NCI-H187 (cell line): ENCODE results near the gene RAB37.

Experiments used
- DNase-seq, 2 experiments: peaks; one replicate each; lab custom pipeline; 2025; lab: John Stamatoyannopoulos, UW

Gene RAB37

DNA sequence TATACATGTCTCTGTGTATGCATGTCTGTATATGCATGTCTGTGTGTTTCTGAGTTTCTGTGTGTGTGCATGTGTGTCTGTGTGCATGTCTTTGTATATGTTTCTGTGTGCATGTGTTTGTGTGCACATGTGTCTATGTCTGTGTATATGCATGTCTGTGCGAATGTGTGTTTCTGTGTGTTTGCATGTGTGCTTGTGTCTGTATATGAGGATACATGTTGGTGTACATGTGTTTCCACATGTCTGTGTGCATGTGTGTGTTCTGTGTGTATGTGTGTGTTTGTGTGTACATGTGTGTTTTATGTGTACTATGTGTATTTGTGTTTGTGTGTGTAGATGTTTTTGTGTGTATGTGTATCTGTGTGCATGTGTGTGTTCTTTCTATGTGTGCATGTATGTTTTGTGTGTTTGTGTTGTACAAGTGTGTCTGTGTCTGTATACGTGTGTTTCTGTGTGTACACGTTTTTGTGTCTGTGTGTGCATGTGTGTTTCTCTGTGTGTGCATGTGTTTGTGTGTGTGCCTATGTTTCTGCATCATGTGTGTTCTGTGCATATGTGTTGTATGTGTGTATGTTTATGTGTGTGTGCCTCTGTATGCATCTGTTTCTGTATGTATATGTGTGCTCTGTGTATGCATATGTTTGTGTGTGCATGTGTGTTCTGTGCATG, 8.9 kb upstream of the RAB37 start:
- no peak for DNase-seq

DNA sequence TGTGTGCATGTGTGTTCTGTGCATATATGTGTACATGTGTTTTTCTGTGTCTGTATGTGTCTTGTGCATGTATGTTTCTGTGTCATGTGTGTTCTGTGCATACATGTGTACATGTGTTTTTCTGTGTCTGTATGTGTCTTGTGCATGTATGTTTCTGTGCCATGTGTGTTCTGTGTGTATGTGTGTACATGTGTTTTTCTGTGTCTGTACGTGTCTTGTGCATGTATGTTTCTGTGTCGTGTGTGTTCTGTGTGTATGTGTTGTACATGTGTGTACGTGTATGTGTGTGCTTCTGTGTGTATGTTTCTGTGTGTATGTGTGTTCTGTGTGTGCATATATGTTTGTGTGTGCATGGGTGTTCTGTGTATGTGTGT, 8.4 kb upstream of the RAB37 start:
- DNase-seq, result no peak

DNA sequence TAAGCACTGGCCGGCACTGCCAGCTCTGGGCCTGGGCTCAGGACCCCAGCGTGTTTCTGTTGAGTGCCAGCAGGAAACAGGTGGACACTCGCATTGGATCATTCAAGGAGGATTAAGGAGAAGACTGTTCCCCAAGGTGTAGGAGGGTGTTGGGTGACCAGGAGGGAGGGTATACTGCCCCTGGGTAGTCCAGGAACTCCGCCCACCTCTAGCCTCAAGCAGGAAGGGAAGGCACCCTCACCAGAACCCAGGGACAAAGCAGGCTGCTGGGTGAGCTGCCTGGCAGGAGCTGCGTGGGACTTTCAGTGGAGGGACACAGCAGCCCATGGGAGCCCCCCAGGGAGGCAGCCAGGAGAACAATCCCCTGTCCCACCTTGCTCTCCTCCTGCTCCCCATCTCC, 7.7 kb upstream of the RAB37 start:
- no peak for DNase-seq

DNA sequence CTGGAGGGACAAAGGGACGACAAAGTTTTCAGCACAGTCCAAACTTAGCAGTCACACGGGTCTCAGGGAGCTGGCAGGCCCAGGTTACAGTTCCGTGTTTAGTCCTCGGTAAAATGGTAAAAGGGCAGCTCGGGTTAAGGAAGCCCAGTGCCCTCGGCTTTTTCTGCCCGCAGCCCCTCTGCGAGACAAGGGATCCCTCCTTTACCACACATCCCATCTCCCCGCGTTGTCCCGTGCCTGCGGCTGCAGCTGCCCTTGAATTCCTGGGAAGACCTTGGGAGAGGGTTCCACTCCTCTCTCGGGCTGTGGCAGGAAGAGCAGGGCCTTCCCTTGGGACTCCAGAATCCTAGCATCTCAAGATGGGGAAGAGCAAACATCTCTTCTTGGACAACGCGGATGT, 7.2 kb upstream of the RAB37 start:
- no peak for DNase-seq

DNA sequence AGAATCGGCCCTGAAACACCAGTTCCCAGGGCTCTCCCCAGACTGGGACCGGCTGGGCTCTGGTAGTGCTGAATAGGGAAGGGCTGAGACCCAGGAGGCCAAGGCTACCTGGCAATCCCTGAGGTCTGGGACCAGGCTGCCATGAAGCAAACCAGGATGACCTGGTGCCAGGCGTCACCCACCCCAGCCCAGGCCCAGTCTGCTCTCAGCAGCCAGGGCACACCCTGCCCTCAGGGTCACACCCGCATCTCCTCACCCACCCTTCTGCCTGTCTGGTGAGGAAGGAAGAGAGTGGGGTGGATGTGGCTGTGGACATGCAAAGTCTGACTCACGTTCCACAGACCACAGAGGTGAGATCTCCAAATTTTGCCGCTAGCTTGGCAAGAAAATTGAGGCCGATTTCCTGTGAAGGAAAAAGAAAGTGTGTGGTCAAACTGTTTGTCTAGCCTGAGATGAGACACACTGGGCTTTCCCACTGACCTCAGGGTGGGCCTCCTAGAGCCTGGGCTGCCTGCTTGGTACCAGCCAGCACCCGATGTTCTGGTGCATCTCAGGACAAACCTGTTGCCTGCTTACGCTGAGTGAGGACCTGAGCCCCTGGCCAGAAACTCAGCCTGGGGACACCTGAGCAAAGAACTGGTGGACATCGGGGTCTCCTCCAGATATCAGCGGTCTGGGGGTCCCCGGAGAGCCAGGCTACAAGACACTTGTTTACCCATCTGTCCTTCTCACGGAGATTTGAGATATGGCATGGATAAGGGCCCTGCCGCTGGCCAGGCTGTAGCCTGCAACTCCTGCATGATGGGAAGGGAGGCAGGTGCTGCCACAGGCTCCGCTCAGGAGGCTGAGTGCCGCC, 6.3 kb upstream of the RAB37 start:
- no peak for DNase-seq

DNA sequence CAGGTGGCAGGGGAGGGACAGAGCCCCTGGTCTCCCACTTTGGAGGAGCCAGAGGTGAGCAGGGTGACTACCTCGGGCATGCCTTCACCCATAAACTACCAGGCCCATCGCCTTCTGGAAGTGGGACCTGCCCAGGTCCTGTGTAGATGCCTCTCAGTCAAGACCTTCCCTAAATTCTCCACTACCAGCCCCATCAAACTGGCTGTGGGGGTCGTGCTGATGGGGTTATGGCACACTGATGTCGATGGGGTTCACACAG, 5.8 kb upstream of the RAB37 start:
- DNase-seq, result no peak

DNA sequence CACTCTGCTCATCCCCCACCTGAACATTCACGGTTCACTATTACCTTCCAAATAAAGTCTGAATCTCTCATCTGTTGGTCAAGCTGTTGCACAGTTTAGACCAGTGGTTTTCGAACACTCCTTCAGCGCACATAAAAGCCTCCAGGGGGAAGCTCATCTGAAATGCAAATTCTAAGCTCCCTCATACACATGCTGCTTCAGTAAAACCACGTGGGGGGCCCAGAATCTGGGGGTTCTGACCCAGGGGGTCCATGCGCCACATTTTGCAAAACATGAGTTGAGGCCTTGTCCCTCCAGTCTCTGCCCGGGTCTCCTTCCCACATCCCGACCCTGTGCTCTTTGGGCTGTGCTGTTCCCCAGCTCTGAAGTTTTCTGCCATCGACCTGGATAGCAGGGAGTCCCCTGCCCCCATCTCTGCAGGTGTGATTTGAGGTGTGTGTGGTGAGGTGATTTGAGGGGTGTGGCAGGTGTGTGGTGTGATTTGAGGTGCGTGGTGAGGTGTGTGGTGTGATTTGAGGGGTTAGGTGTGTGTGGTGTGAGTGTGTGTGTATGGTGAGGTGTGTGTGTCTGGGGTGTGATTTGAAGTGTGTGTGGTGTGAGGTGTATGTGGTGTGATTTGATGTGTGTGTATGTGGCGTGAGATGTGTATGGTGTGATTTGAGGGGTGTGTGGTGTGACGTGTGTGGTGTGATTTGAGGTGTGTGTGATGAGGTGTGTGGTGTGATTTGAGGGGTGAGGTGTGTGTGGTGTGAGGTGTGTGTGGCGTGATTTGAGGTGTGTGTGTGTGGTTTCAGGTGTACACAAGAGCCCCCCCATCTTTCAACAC, 4.8 kb upstream of the RAB37 start:
- no peak for DNase-seq

DNA sequence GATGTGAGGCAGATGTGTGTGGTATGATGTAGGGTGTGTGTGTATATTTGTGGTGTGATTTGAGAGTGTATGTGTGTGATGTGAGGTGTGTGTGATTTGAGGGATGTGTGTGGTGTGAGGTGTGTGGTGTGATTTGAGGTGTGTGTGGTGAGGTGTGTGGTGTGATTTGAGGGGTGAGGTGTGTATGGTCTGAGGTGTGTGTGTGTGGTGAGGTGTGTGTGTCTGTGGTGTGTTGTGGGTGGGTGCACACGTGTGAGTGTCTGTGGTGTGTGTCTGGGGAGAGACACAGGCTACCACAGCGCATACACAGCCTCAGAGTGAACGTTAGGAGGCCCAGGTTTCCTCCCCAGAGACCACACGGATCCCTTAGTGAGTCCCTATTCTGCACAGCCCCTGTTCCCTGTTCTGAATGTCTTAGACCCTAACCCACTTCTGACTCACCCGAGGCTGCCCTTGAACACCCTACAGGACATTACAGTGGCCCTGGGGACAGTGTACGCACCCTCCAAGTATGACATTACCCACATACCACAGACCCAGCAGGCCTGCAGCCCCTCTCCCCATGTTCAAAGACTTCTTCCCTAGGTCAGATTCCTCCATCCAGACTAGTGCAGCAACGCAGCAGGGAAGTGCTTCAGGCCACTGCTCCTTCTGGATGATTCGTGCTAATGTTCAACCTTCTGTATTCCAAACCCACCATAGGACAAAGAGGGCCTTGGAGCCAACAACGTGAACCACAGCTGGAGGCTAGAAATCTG, 3.5 kb upstream of the RAB37 start:
- DNase-seq, result no peak

DNA sequence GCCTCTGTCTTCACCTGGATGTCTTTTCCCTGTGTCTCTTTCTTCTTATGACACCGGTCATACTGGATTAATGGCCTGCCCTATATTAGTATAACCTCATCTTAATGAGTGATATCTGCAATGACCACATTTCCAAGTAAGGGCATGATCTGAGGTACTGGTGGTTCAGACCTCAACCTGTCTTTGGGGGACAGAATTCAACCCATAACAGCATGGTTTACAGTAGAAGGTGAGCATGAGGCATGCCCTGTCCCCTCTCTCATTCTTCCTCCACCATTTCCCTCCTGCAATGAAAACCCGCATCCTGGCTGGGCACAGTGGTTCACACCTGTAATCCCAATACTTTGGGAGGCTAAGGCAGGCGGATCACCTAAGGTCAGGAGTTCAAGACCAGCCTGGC, 2.8 kb upstream of the RAB37 start:
- no peak for DNase-seq

DNA sequence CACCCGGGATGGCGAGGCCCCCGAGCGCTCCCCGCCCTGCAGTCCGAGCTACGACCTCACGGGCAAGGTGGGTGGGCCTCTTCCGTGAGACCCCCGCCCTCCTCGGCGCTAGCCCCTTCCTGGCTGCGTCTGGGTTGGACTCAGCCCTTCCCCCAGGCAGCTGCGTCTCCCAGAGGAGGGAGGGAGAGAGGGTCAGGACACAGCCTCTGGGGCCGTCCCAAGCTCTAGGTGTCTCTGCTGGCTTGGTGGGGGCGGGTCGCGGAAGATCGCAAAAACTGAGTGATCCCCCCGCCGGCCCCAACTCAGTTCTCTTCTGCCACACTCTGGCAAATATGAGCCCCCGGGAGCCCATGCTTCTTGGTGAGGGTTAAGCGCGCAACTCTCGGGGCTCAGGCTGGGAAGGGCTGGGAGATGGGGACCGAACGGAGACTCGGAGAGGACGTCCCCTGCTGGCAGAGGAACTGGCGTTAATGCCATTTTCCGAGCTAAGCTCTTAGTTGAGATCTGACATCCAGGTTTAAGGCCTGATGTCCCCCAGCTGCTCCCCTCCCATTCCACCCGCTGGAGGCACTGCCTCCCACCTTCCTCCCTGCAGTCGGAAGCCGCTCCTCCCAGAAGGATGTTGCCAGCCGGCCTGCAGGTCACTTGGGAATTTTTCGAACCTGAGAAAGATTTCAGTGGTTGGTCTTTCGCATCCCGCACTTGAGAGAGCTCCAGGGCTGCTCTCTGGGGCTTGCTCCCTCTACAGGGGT, 419 bp downstream of the RAB37 start:
- DNase-seq, result no peak

DNA sequence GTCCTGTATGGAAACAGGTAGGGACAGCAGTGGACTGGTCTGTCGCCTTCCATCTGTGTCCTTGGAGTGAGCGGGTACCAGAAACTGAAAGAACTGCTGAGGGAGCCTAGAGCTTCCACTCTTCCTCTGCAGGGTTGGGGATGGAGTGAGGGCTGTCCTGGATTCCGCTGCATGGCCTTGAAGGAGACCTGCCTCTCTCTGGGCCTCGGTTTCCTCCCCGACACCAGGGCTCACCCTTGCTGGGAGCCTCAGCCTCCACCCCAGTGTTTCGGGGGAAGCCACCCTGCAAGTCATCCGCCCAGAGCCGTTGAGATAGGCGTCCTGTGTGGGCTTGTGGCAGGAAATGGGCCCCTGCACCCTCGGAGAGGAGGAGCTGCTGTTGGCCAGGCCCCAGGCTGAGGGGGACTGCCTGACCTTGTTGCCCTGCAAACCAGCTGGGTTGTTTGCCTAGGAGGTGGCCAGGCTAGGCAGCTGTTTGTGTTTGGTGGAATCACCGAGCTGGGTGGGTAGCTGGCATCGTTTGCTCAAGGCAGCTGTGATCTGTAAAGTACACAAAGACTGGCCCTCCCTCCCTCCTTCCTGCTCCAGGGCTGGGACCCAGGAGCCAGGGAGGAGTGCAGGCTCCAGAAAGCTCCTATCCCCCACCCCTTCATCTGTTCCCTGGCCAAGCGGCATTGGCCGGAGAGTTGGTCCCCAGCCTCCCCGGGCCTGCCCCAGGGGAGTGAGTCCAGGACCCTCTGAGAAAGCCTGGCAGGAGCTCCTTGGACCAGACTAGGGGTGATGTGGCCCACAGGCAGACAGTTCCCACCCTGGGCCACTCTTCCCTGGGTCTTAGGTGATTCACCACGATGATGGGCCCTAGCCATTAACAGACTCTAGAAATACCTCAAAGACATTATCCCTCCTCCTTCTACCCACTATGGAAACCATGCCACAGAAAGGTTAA, 1.3 kb downstream of the RAB37 start:
- DNase-seq, result no peak

DNA sequence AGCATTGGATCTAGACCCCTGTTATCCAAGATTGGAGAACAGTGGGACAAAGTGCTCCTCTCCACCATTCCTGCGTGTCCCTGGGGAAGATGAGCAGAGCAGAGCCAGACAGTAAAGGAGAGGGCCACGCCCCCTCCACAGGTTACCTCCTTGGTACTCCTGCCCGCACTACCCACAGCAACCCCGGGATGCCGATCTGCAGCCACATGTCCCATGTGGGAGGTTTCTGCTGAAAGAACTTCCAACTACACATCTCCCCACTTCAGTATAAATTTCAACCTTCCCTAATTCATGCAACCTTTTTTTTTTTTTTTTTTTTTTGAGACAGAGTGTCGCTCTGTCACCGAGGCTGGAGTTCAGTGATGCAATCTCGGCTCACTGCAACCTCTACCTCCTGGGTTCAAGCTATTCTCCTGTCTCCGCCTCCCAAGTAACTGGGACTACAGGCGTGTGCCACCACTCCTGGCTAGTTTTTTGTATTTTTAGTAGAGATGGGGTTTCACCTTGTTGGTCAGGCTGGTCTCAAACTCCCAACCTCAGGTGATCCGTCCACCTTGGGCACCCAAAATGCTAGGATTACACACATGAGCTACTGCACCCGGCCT, 2.3 kb downstream of the RAB37 start:
- DNase-seq, result no peak

DNA sequence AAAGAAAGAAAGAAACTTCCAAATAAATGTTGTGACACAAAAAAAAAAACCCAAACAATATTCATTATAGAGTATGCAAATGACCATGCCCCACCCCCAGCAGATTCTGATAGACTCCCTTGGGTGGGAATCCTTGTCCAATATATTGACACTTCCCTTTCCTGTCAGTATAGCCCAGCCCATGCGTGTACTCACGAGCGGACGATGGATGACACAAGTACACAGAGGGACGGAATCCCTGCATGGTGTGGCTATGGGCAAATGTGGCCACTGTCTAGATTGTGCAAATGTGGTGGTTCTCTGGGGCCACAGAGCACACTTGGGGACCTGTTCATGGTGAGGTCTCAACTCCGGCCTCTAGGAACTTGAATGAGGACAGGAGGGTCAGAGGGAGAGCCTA, 3.1 kb downstream of the RAB37 start:
- no peak for DNase-seq

DNA sequence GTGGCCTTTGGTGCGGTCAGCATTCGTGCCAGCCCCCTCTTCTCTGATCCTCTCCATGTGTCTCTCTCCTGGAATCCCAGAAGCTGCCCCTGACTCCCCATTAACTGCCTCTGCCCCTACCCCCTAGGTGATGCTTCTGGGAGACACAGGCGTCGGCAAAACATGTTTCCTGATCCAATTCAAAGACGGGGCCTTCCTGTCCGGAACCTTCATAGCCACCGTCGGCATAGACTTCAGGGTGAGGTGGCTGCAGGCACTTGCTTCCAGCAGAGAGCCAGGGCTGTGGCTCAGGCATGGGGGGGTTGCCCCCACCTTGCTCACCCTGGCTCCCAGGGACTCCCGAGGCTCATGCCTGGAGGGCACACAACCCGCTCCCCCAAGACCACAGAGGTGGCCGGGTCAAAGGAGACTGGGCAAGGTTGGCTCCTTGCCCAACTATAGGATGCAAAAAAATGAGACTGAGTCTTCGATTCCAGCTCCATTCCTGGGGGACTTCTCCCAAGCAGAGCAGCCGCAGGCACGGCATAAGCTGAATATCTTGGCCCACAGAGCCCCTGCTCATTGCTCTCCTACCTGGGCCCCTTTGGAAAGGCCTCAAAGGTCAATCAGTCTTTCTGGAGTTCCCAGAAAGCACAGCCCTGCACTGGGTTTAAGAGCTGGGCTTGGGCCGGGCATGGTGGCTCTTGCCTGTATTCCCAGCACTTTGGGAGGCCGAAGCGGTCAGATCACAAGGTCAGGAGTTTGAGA, 3.8 kb downstream of the RAB37 start:
- no peak for DNase-seq

DNA sequence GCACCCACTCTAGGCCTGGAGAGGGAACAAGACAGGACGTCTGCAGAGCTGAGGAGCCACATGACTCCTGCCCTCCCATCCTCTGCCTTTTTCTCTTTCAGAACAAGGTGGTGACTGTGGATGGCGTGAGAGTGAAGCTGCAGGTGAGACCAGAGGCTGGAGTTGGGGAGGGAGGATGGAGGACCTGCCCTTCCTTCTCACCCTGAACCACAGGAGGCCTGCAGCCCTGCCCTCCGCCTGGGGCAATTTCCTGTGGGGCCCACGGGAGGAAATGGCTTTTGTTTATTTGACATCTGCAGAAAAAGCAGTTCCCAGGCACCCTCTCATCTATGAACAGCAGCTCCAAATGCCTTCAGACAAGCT, 5.1 kb downstream of the RAB37 start:
- no peak for DNase-seq

DNA sequence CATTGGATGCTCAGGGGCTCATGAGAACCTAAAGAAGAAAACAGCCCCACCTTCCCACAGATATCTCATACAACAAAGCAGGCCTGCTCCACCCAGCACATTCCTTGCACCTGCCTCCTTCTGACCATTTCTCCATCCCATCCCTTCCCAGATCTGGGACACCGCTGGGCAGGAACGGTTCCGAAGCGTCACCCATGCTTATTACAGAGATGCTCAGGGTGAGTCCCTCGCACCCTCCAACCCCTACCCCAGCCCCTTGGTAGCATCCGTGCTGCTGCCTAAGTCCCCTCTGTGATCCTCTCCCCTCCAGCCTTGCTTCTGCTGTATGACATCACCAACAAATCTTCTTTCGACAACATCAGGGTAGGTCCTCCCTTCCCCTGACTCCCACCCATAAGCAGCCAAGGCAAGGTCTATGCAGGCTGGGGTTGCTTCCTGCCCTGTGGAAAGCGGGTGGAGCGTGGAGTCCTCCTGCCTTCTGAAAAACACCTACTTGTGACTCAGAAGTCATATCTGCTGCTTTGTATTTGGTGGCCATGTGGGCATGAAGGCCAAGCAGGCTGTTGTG, 6.0 kb downstream of the RAB37 start:
- no peak for DNase-seq

DNA sequence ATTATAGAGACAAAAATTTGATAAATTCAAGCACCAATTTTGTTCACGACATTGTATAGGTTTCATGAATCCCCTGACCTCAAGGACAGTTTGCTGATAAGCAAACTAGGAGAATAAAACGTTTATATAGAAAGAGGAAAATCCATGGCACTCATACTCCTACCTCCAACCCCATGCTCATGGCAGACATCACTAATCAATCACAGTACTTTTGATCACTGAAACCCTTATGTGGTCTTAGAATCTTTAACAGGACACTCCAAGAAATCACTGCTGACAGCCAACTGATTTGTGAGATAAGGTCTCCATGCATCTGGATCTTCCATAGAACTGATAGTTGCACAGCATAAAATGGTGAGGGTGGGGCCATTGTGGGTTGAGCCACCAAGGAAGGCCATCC, 6.7 kb downstream of the RAB37 start:
- DNase-seq, result no peak

DNA sequence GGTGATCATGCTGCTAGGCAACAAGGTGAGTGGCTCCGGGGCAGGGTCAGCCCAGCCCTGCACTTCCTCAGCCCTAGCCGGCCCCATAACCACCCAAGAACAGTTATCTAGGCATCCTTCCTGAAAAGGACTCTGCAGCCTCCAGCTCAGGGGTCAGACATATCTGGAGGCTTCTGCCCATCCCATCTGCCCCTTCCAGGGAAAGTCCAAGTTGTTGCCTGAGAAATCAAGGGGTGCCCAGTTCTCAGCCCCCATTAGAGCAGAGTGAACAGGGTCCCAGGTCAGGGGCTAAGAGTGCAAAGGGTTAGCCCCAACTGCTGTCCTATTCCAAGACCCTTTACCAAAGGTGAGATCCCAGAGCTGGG, 7.3 kb downstream of the RAB37 start:
- DNase-seq, result no peak
